CD4-positive, alpha-beta T cell treated with Interleukin-12 subunit alpha and Interleukin-12 subunit beta, for 1 hour (primary cell): ENCODE results near the gene FZD2.
"Not testable (repeated sequence)": the region's sequence is repeated elsewhere in the genome, so short reads cannot be mapped to it uniquely, and the experiment has no call there.

Experiments
- DNase-seq: peaks from one replicate; pipeline ENCODE4 v3.0.0-alpha.2; 2020

Gene FZD2

GRCh38 chr17:44556832-44557606, at the start of gene FZD2:
TSS of gene FZD2 (plus strand) at chr17:44557484. CDS start at chr17:44557689, 205 bp downstream.
- peak; percentile 73 for DNase-seq

GRCh38 chr17:44511241-44512134, 45.8 kb upstream of the FZD2 start:
- DNase-seq = not testable (repeated sequence)

GRCh38 chr17:44518032-44518431, 39.3 kb upstream of the FZD2 start:
- DNase-seq = no peak

DNA sequence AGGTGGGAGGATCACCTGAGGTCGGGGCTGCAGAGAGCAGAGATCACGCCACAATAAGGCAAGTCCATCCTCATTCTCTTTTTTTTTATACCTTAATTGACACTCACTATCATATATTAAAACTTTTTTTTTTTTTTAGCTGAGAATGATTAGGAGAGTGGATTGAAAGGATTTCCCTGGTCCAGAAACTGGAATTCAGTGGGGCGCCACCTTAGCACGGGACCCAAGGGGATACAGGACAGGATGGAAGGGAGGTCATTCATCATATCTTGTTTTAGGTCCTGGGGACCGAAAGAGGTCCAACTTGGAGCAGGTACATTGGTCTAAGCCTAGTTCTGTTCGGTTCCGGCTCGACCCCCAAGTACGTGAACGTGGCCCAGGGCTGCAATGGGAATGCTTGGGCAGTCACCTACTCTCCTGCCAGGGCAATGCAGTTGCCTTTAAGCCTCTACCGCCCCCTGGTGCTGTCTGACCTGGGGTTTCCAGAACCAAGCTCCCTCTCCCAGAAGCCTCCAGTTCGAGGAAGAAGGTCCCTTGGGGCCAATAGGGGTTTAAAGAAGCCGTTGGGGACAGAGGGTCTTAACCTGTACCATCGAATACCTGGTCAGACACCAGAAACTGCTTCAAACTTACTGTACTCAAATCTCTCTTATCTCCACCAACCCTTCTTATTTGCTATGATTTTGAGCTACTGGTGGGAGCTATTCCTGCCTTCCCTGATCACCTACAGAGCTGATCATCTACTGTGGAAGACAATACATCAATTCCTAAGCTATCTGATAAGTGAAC, 34.2 kb upstream of the FZD2 start:
- DNase-seq = peak; percentile 35

DNA sequence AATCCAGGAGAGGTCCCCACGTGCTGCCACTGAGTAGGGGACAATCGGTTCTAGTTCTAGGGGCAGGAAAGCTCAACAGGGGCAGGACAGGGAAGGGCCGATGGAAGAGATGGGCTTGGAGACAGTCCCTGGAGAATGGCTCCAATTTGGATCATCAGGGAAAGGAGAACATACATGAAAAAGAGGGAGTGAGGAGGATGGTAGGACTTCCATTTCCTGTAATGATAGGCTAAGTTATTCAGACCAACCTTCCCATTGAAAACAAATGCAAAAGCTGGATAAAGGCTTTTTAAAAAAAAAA, 33.7 kb upstream of the FZD2 start:
- DNase-seq = no peak

- no peak for DNase-seq
These were observed 30.2 kb upstream of the FZD2 start for GRCh38 chr17:44527102-44527501.

DNA sequence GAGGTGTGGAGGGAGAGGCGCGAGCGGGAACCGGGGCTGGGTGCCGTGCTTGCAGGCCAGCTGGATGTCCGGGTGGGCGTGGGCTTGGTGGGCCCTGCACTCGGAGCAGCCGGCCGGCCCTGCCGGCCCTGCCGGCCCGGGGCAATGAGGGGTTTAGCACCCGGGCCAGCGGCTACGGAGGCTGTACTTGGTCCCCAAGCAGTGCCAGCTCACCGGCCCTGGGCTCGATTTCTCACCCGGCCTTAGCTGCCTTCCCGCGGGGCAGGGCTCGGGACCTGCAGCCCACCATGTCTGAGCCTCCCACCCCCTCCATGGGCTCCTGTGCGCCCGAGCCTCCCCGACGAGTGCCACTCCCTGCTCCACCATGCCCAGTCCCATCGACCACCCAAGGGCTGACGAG, 29.3 kb upstream of the FZD2 start:
- no peak for DNase-seq

GRCh38 chr17:44529864-44530263, 27.4 kb upstream of the FZD2 start:
- DNase-seq = no peak

GRCh38 chr17:44530896-44531418, 26.3 kb upstream of the FZD2 start:
- DNase-seq = no peak

DNA sequence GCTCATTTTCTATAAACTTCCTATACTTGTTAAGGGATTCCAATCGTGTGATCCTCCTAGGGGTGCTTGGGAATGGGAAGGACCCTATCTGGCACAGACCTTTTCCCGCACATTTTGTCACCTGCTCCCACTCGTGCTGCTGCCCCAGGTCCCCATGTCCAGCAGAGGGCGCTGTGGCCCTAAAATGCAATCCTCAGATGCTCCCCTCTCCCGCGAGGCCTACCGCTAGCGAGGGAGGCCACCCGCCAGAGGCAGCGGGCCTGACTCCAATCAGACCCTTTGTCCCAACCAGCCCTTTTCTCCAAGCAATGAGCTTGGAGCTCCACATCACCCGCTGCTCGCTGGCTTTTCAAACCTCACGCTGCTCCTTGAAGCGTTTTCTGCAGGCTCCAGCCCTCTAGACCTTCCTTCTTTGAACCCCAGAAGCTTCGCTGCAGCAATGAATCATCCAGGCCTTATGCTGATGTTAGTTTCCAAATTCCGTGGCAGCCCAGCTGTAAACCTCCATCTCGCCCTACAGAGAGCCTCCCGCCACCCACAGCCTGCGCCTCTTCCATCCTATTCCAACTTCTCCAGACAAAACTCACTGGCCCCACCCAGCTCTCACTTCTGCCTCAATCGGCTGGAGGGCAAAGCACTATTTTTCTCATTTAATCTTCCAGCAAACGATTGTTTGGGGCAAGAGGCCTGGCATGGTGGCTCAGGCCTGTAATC, 23.6 kb upstream of the FZD2 start:
- peak; percentile 81 for DNase-seq

GRCh38 chr17:44536090-44536953, 21.0 kb upstream of the FZD2 start:
- no peak for DNase-seq

GRCh38 chr17:44537922-44538321, 19.4 kb upstream of the FZD2 start:
- DNase-seq = not testable (repeated sequence)

DNA sequence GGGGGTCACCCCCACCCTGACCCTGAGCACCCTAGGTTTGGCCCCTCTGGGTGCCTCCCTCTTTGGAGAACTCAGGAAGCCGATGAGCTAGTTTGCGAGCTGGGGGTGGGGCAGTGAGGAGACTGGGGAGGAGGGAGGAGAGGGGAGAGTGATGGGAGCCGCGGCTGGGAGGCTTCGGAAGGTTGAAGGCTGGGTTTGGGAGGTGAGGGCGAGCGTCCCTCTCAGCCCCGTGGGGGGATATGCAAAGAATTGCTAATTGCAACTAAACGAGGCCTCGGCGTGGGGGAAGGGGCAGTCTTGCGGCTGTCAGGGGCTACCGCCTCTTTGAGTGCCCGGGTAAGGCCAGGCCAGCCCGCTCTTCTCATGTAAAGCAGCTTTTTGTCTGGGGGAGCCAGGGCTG, 17.6 kb upstream of the FZD2 start:
- DNase-seq = no peak

GRCh38 chr17:44540246-44541084, 16.8 kb upstream of the FZD2 start:
- DNase-seq = no peak

DNA sequence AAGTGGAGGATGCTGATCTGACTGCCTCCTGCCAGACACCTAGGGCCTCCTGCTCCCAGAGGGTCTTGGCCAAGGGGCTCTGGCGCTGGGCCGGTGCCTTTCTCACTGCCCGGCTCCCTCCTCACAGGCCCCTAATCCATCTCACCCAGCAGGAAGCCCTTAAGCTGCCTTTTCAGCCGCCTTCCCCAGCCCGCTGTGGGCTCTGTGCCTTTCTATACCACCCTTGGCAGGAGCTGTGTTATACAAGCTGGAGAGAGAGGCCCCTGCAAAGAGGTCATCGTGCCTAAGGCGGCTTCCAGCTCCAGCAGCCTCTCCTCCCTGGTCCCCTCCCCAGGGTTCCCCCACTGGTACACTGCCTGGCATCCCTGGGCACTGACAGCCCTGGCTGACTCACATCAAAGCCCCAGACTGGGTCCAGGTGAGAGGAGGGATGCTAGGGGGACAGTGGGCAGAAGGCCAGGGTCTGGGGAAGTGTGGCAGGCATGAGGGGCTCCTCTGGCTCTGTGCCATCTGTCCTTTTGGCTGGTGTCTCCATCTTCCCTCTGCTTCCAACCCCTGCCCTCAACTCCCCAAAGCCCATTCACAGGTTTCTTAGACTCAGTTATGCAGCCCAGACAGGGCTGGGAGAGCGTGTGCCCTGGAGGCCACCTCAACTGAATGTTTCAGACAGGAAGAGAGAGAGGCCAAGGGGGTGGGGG, 15.3 kb upstream of the FZD2 start:
- no peak for DNase-seq

GRCh38 chr17:44543213-44543904, 13.9 kb upstream of the FZD2 start:
- no peak for DNase-seq

- DNase-seq = no peak
These were observed 13.3 kb upstream of the FZD2 start for GRCh38 chr17:44543905-44544523.
